Gastrocnemius medialis (tissue), 4 donors: ENCODE results near the gene KRT75.

ENCODE experiments used
- CTCF ChIP-seq, 5 experiments: fragments of 450-650 bp in 3 of 5; fragments of 200-600 bp in 2 of 5; sonication (generic) in 2 of 5; IDR thresholded peaks in 4 of 5; conservative IDR thresholded peaks in 1 of 5; 1 replicate in 4 of 5; 2 replicates in 1 of 5; pipeline ENCODE4 v1.5.1; 2016 to 2019; ENCODE audit warnings: antibody characterized with exemption in 5 of 5, mild to moderate bottlenecking in 3 of 5, moderate library complexity in 3 of 5
- POLR2A ChIP-seq, 2 donors: fragments of 450-650 bp; IDR thresholded peaks; one replicate each; pipeline ENCODE4 v1.6.1; 2017; ENCODE audit warnings: antibody characterized with exemption in 2 of 2, mild to moderate bottlenecking in 2 of 2, moderate library complexity in 2 of 2

GRCh38 chr12:52439845-52440244 is 5.7 kb upstream of the KRT75 start:
- TF ChIP-seq POLR2A (IDR thresholded peaks at IDR 0.05), result no peak
- TF ChIP-seq CTCF (IDR thresholded peaks at IDR 0.05 in 4 of 5, conservative IDR thresholded peaks at IDR 0.05 in 1 of 5), result no peak
